Calu3 (cell line): ENCODE data around the gene POLR2H. TPM values are rescaled to one million over a fixed set of nuclear protein-coding genes. Genes with fewer than 3 reads are reported as not detected.

Experiments
- BruUV-seq: library from RNA; stranded (reverse); fragments of 400-500 nt; replicated peaks from 2 replicates; lab custom pipeline; 2021; lab: Mats Ljungman, UMichigan
- CTCF ChIA-PET: fragments of 300-600 bp; sonication (Branson Sonifier 250); formaldehyde crosslinking; loops from one replicate; lab custom pipeline; 2022; ENCODE audit warnings: antibody characterized with exemption; lab: Charles Lee
- DNase-seq: peaks from one replicate; pipeline ENCODE4 v3.0.0; 2022
- H3K27ac Mint-ChIP-seq: one replicate; pipeline ENCODE4 v1.8.0; 2022; ENCODE audit warnings: mixed read lengths; ENCODE audit not compliant: unreplicated experiment
- H3K27me3 Mint-ChIP-seq: one replicate; pipeline ENCODE4 v1.8.0; 2022; ENCODE audit warnings: mixed read lengths; ENCODE audit not compliant: unreplicated experiment
- H3K36me3 Mint-ChIP-seq: one replicate; pipeline ENCODE4 v1.8.0; 2022; ENCODE audit warnings: mild to moderate bottlenecking, moderate library complexity, mixed read lengths; ENCODE audit not compliant: insufficient read depth, unreplicated experiment
- H3K4me1 Mint-ChIP-seq: one replicate; pipeline ENCODE4 v1.8.0; 2022; ENCODE audit warnings: mild to moderate bottlenecking, low read depth, mixed read lengths; ENCODE audit not compliant: unreplicated experiment
- H3K4me3 Mint-ChIP-seq: one replicate; pipeline ENCODE4 v1.8.0; 2022; ENCODE audit warnings: mild to moderate bottlenecking, low read depth, moderate library complexity, mixed read lengths; ENCODE audit not compliant: unreplicated experiment
- H3K9me3 Mint-ChIP-seq: one replicate; pipeline ENCODE4 v1.8.0; 2022; ENCODE audit warnings: low read depth, mixed read lengths; ENCODE audit not compliant: unreplicated experiment
- CTCF ChIP-seq: fragments of 200-600 bp; IDR thresholded peaks from one replicate; pipeline ENCODE4 v1.8.0; 2022; ENCODE audit warnings: antibody characterized with exemption; ENCODE audit not compliant: unreplicated experiment
- intact Hi-C: fragments of 100-400 bp; cut with micrococcal nuclease; formaldehyde crosslinking; loops from one replicate; pipeline ENCODE4 v1.10.0; 2022; ENCODE audit not compliant: unreplicated experiment
- total RNA-seq: library from RNA; stranded (reverse); gene quantifications from 2 replicates; pipeline ENCODE4 v1.2.3, GENCODE V29; 2022

POLR2H gene
- total RNA-seq, 1 experiment from 2014 or later = 128 TPM

- intact Hi-C loops = no loop called here
- Mint-ChIP-seq H3K36me3 (peaks cover 72% of the 10 kb centered on the region), H3K27ac (peak overlapping the region; percentile 61), H3K4me3 (peak overlapping the region; percentile 68), H3K27me3 (no peaks in the 10 kb centered on the region), H3K4me1 (peaks cover 42% of the 10 kb centered on the region), H3K9me3 (no peaks in the 10 kb centered on the region)
- no TSS peak for BruUV-seq
- DNase-seq = no peak
- CTCF ChIA-PET = no interaction called here
- TF ChIP-seq CTCF = no peak
Measured at GRCh38 chr3:184315871-184316661, 45.4 kb upstream of the POLR2H start.

- peak overlapping the region; percentile 68 for H3K4me3 Mint-ChIP-seq
- intact Hi-C loops = no loop called here
- H3K4me1 Mint-ChIP-seq = peaks cover 42% of the 10 kb centered on the region
- H3K27ac Mint-ChIP-seq = peak overlapping the region; percentile 61
- CTCF ChIA-PET = no interaction called here
- no peak for DNase-seq
- peaks cover 79% of the 10 kb centered on the region for H3K36me3 Mint-ChIP-seq
- H3K27me3 Mint-ChIP-seq = no peaks in the 10 kb centered on the region
- TSS peak; percentile 37 for BruUV-seq
- TF ChIP-seq CTCF = no peak
- no peaks in the 10 kb centered on the region for H3K9me3 Mint-ChIP-seq
Measured at GRCh38 chr3:184316792-184317191, 44.7 kb upstream of the POLR2H start.

GRCh38 chr3:184317201-184317600 is 44.3 kb upstream of the POLR2H start:
- H3K36me3 Mint-ChIP-seq = peaks cover 83% of the 10 kb centered on the region
- TF ChIP-seq CTCF = no peak
- peak overlapping the region; percentile 1 for H3K27ac Mint-ChIP-seq
- intact Hi-C loops = no loop called here
- H3K4me1 Mint-ChIP-seq = peaks cover 42% of the 10 kb centered on the region
- DNase-seq = no peak
- H3K4me3 Mint-ChIP-seq = peak overlapping the region; percentile 68
- H3K27me3 Mint-ChIP-seq = no peaks in the 10 kb centered on the region
- BruUV-seq = no TSS peak
- CTCF ChIA-PET = no interaction called here
- H3K9me3 Mint-ChIP-seq = no peaks in the 10 kb centered on the region

GRCh38 chr3:184320104-184320445 is 41.4 kb upstream of the POLR2H start:
- peak overlapping the region; percentile 30 for H3K27ac Mint-ChIP-seq
- CTCF ChIA-PET = interaction anchor here (0.5 to 0.8 kb wide), 5 partner anchors 20 to 112 kb away, joined by 3 to 4 read pairs (median 3); no protein-coding TSS in a partner anchor
- H3K36me3 Mint-ChIP-seq = peaks cover 98% of the 10 kb centered on the region

More at GRCh38 chr3:184320104-184320445, 41.4 kb upstream of the POLR2H start:
- Mint-ChIP-seq H3K9me3 (no peaks in the 10 kb centered on the region), H3K4me3 (peak overlapping the region; percentile 60), H3K4me1 (peaks cover 48% of the 10 kb centered on the region), H3K27me3 (no peaks in the 10 kb centered on the region)
- TF ChIP-seq CTCF = no peak
- peak; percentile 98 for DNase-seq
- intact Hi-C loops = no loop called here
- no TSS peak for BruUV-seq
